Keratinocyte (primary cell): ENCODE measurements around the gene KRCC1. TPM values are rescaled to one million over a fixed set of nuclear protein-coding genes. Genes with fewer than 3 reads are reported as not detected.

ENCODE experiments used
- DNase-seq: peaks from one replicate; pipeline ENCODE4 v3.0.0-alpha.2; 2011; ENCODE audit warnings: low read depth, missing footprints, low spot score
- FAIRE-seq: peaks from 2 replicates; lab custom pipeline; 2011; peaks lifted over from hg19 to GRCh38; lab: Jason Lieb, UNC
- H2AFZ ChIP-seq: 2 replicates; pipeline ENCODE4 v1.6.0; 2012; ENCODE audit warnings: low read length, control low read depth, inconsistent platforms; ENCODE audit not compliant: control insufficient read depth
- H3K27ac ChIP-seq: 2 replicates; pipeline ENCODE4 v1.5.1; 2011; ENCODE audit warnings: low read length; ENCODE audit not compliant: control insufficient read depth, insufficient read depth
- H3K27me3 ChIP-seq: 3 replicates; pipeline ENCODE4 v1.6.0; 2011; ENCODE audit warnings: low read length; ENCODE audit not compliant: control insufficient read depth, insufficient read depth; ENCODE audit errors: extremely low read depth
- H3K36me3 ChIP-seq, 2 experiments: 2 replicates in 1 of 2; 3 replicates in 1 of 2; pipeline ENCODE4 v1.5.1; 2011; ENCODE audit warnings: low read length in 2 of 2, mild to moderate bottlenecking in 1 of 2; ENCODE audit not compliant: control insufficient read depth in 2 of 2, insufficient read depth in 2 of 2; ENCODE audit errors: extremely low read depth in 1 of 2
- H3K4me1 ChIP-seq: 3 replicates; pipeline ENCODE4 v1.5.1; 2011; ENCODE audit warnings: low read length; ENCODE audit not compliant: control insufficient read depth, insufficient read depth; ENCODE audit errors: extremely low read depth
- H3K4me2 ChIP-seq: 3 replicates; pipeline ENCODE4 v1.6.0; 2011; ENCODE audit warnings: low read depth, low read length; ENCODE audit not compliant: control insufficient read depth, insufficient read depth; ENCODE audit errors: extremely low read depth
- H3K4me3 ChIP-seq, 3 experiments: fragments of 200-600 bp in 1 of 3; sonication (generic) in 1 of 3; 2 replicates in 2 of 3; 3 replicates in 1 of 3; pipeline ENCODE4 v1.5.1; 2011 to 2016; ENCODE audit warnings: low read length in 3 of 3, mild to moderate bottlenecking in 3 of 3, control low read depth in 2 of 3, inconsistent platforms in 1 of 3, low read depth in 1 of 3, mixed read lengths in 1 of 3, mixed run types in 1 of 3, moderate library complexity in 1 of 3; ENCODE audit not compliant: control insufficient read depth in 2 of 3, insufficient read depth in 2 of 3; ENCODE audit errors: extremely low read depth in 1 of 3
- H3K79me2 ChIP-seq: 2 replicates; pipeline ENCODE4 v1.6.0; 2012; ENCODE audit warnings: low read length; ENCODE audit not compliant: control insufficient read depth, insufficient read depth
- H3K9ac ChIP-seq: 3 replicates; pipeline ENCODE4 v1.6.0; 2011; ENCODE audit warnings: low read length; ENCODE audit not compliant: control insufficient read depth, insufficient read depth; ENCODE audit errors: extremely low read depth
- H3K9me1 ChIP-seq: 3 replicates; pipeline ENCODE4 v1.6.0; 2011; ENCODE audit warnings: low read length; ENCODE audit not compliant: control insufficient read depth, insufficient read depth; ENCODE audit errors: extremely low read depth
- H3K9me3 ChIP-seq: 2 replicates; pipeline ENCODE4 v1.5.1; 2012; ENCODE audit warnings: low read depth, low read length; ENCODE audit not compliant: control insufficient read depth
- H4K20me1 ChIP-seq: 3 replicates; pipeline ENCODE4 v1.6.0; 2011; ENCODE audit warnings: low read length; ENCODE audit not compliant: control insufficient read depth, insufficient read depth; ENCODE audit errors: extremely low read depth
- CTCF ChIP-seq, 3 experiments: IDR thresholded peaks in 1 of 3; conservative IDR thresholded peaks in 1 of 3; optimal IDR thresholded peaks in 1 of 3; 2 replicates in 2 of 3; 3 replicates in 1 of 3; pipeline versions ENCODE3 to v1.5.1; 2011; ENCODE audit warnings: low read length in 3 of 3, mild to moderate bottlenecking in 3 of 3, moderate library complexity in 2 of 3, control low read depth in 1 of 3, inconsistent platforms in 1 of 3; ENCODE audit not compliant: insufficient read depth in 2 of 3; ENCODE audit errors: extremely low read depth in 1 of 3
- EZH2 ChIP-seq: IDR thresholded peaks from one replicate; pipeline ENCODE4 v1.6.1; 2012; ENCODE audit warnings: inconsistent platforms, mild to moderate bottlenecking, low read length, moderate library complexity
- dilution Hi-C: fragments of 300-500 bp; cut with MboI; formaldehyde crosslinking; loops from one replicate; pipeline ENCODE4 v1.7.0; 2020; ENCODE audit warnings: low sequenced_read_pairs; ENCODE audit not compliant: extremely low pct_ligation_motif_present
- polyA plus RNA-seq, 5 experiments: library from polyadenylated mRNA; depleted of rRNA in 3 of 5; stranded (reverse) in 3 of 5; stranded (forward) in 1 of 5; unstranded in 1 of 5; fragments of >200 nt; gene quantifications; 1 replicate in 1 of 5; 2 replicates in 3 of 5; 3 replicates in 1 of 5; pipeline versions ENCODE4 v1.2.1 to v1.2.3, GENCODE V29; 2011 to 2012; ENCODE audit warnings: missing spikeins in 2 of 5, low read depth in 1 of 5, low replicate concordance in 1 of 5

The KRCC1 gene
- polyA plus RNA-seq, 1 donor (not counting 4 experiments of a cell fraction or from before 2014, with no cell fraction given) = 21.1 TPM

DNA sequence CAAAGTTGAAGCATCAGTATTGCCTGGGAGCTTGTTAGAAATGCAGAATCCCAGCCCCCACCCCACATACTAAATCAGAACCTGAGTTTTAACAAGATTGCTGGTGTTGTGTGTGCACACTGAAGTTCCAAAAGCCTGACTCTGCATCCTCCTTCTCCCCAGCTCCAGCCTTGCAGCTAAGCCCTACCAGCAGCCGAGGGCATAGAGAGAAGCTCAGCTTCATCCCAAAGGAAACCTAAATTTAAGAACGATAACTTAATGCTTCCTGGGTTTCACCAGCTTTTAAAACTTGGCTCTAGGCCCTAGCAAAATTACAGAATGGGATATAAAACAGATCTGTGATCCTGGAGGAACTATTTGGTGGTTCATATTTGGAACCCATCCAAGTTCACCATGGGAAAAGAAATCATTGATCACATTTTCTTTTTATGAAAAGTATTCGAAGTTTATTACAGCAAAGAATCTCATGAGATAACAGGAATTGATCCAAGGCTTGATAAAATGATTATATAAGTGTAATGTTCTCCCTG, 23.1 kb upstream of the KRCC1 start:
- H3K36me3 ChIP-seq = no peaks in the 10 kb centered on the region
- no peak for FAIRE-seq
- TF ChIP-seq EZH2 (no peak), CTCF (optimal IDR thresholded peaks at IDR 0.05 in 1 of 3, IDR thresholded peaks at IDR 0.05 in 1 of 3, conservative IDR thresholded peaks at IDR 0.05 in 1 of 3; ENCODE audit: extremely low read depth in 1 of 3, insufficient read depth in 2 of 3, low read length in 3 of 3) (no peak)
- H3K27me3 ChIP-seq = no peaks in the 10 kb centered on the region
- no peaks in the 10 kb centered on the region for H3K9me3 ChIP-seq
- H3K27ac ChIP-seq = no peak overlapping the region
- no peaks in the 10 kb centered on the region for H4K20me1 ChIP-seq
- dilution Hi-C loops = no loop called here
- H2AFZ ChIP-seq = no peak overlapping the region
- no peaks in the 10 kb centered on the region for H3K4me1 ChIP-seq
- no peaks in the 10 kb centered on the region for H3K79me2 ChIP-seq
- no peak for DNase-seq
- no peak overlapping the region for H3K4me2 ChIP-seq
- no peak overlapping the region for H3K9ac ChIP-seq
- H3K9me1 ChIP-seq = no peaks in the 10 kb centered on the region
- H3K4me3 ChIP-seq = no peak overlapping the region

GRCh38 chr2:88077080-88077479, 21.5 kb upstream of the KRCC1 start:
- Histone ChIP-seq H3K27me3 (no peaks in the 10 kb centered on the region), H3K9me1 (no peaks in the 10 kb centered on the region), H3K9ac (no peak overlapping the region), H3K9me3 (no peaks in the 10 kb centered on the region), H3K36me3 (no peaks in the 10 kb centered on the region), H3K4me1 (no peaks in the 10 kb centered on the region), H3K79me2 (no peaks in the 10 kb centered on the region), H3K27ac (no peak overlapping the region), H2AFZ (no peak overlapping the region), H4K20me1 (no peaks in the 10 kb centered on the region), H3K4me3 (no peak overlapping the region), H3K4me2 (no peak overlapping the region)
- DNase-seq (no peak), FAIRE-seq (no peak)
- dilution Hi-C loops = no loop called here
- TF ChIP-seq CTCF (optimal IDR thresholded peaks at IDR 0.05 in 1 of 3, IDR thresholded peaks at IDR 0.05 in 1 of 3, conservative IDR thresholded peaks at IDR 0.05 in 1 of 3; ENCODE audit: extremely low read depth in 1 of 3, insufficient read depth in 2 of 3, low read length in 3 of 3) (no peak), EZH2 (no peak)
